Colonic mucosa (tissue), 4 donors: ENCODE data around the gene ZBTB7B. TPM values are rescaled to one million over a fixed set of nuclear protein-coding genes. Genes with fewer than 3 reads are reported as not detected.

ENCODE experiments used
- DNase-seq: peaks from one replicate; pipeline ENCODE4 v3.0.0-alpha.2; 2020
- H3K27ac ChIP-seq: fragments of 200-600 bp; one replicate; pipeline ENCODE4 v1.8.0; 2021
- H3K27me3 ChIP-seq: fragments of 200-600 bp; one replicate; pipeline ENCODE4 v1.8.0; 2021
- H3K36me3 ChIP-seq: fragments of 200-600 bp; one replicate; pipeline ENCODE4 v1.8.0; 2021
- H3K4me1 ChIP-seq: fragments of 200-600 bp; one replicate; pipeline ENCODE4 v1.8.0; 2021; ENCODE audit warnings: mild to moderate bottlenecking
- H3K4me3 ChIP-seq: fragments of 200-600 bp; one replicate; pipeline ENCODE4 v1.8.0; 2021
- H3K9ac ChIP-seq, 2 donors: one replicate each; pipeline ENCODE4 v1.7.0; 2013; ENCODE audit warnings: control low read depth in 2 of 2, low read depth in 2 of 2, low read length in 2 of 2
- H3K9me3 ChIP-seq: fragments of 200-600 bp; one replicate; pipeline ENCODE4 v1.8.0; 2021
- intact Hi-C: fragments of 100-400 bp; cut with DNase I; formaldehyde crosslinking; loops from one replicate; pipeline ENCODE4 v1.14.1; 2022
- total RNA-seq, 2 donors: library from RNA; stranded (reverse); fragmentation: NEBNext Ultra II Directional in 1 of 2; extraction: Animal tissue kit (Norgen Biotek cat#: 25700) in 1 of 2; gene quantifications; one replicate each; pipeline ENCODE4 v1.2.1, GENCODE V29; 2021
- TF ChIP-seq, protein P1 (sequence below): fragments of 200-600 bp; IDR thresholded peaks from one replicate; pipeline ENCODE4 v1.8.0; 2022; ENCODE audit warnings: antibody characterized with exemption, mild to moderate bottlenecking
- donor health status: healthy.
- donor health status: DM: no; HTN: no; CAD: no.
- donor health status: DM: no; HTN: no; CAD: no.

ZBTB7B gene
- total RNA-seq, 2 donors from 2014 or later: 185 to 205 TPM

DNA sequence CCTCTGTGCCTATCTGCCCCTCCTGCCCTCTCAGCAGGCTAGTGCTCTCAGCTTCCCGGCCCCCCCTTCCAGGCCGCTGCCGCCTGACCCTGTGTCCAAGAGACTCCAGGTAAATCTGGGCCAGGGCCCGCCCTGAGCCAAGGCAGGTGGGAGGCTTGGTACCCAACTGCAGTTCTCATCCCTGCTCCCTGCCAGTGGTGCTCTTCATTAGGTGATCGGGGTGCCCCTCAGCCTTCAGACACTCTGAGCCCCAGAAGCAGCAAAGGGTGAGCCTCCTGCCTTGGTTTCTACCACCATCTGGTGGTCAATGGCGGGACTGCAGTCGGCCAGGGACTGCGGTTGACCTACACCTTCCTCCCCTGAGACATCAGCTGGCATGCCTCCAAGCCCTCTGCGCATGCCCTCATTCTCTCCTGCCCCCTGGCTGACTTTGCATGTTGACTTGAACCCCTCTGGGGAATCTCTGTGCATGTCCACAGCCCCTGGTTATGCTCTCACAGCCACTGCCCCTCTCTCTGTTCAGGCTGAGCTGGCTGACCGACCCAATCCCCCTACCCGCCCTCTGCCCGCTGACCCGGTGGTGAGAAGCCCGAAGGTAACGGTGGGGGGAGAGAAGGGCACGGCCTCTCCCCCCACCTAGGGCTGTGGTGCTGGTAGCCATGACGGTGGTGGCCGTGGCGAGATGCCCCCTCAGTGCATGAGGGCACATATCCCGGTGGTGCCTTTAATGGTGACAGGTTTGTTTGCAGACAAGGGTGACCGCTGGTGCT, 59.0 kb downstream of the ZBTB7B start:
- peak; percentile 95 for DNase-seq
- H3K9ac ChIP-seq: peak overlapping the region in 1 of 2 donors; percentile 33
- H3K4me3 ChIP-seq: no peak overlapping the region
- peaks cover 19% of the 10 kb centered on the region for H3K4me1 ChIP-seq
- intact Hi-C loops: loop anchor here (5.0 kb wide), 1 partner anchor 154 kb away; no protein-coding TSS in a partner anchor
- H3K27ac ChIP-seq: no peak overlapping the region
- H3K27me3 ChIP-seq: no peaks in the 10 kb centered on the region
- H3K36me3 ChIP-seq: no peaks in the 10 kb centered on the region
- no peaks in the 10 kb centered on the region for H3K9me3 ChIP-seq
- TF ChIP-seq, protein P1, sequence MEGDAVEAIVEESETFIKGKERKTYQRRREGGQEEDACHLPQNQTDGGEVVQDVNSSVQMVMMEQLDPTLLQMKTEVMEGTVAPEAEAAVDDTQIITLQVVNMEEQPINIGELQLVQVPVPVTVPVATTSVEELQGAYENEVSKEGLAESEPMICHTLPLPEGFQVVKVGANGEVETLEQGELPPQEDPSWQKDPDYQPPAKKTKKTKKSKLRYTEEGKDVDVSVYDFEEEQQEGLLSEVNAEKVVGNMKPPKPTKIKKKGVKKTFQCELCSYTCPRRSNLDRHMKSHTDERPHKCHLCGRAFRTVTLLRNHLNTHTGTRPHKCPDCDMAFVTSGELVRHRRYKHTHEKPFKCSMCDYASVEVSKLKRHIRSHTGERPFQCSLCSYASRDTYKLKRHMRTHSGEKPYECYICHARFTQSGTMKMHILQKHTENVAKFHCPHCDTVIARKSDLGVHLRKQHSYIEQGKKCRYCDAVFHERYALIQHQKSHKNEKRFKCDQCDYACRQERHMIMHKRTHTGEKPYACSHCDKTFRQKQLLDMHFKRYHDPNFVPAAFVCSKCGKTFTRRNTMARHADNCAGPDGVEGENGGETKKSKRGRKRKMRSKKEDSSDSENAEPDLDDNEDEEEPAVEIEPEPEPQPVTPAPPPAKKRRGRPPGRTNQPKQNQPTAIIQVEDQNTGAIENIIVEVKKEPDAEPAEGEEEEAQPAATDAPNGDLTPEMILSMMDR: peak; percentile 99

GRCh38 chr1:155062151-155062686, 59.6 kb downstream of the ZBTB7B start:
- intact Hi-C loops: loop anchor here (5.0 kb wide), 1 partner anchor 155 kb away; no protein-coding TSS in a partner anchor
- Histone ChIP-seq H3K27ac (peak overlapping the region; percentile 88), H3K36me3 (no peaks in the 10 kb centered on the region), H3K4me1 (peaks cover 19% of the 10 kb centered on the region), H3K9me3 (no peaks in the 10 kb centered on the region), H3K9ac (peak overlapping the region; percentile 33 to 44), H3K27me3 (no peaks in the 10 kb centered on the region), H3K4me3 (peak overlapping the region; percentile 90)
- DNase-seq: peak; percentile 44
- TF ChIP-seq, protein P1: no peak

GRCh38 chr1:155062702-155063411, 60.3 kb downstream of the ZBTB7B start:
- DNase-seq: peak; percentile 89
- no peaks in the 10 kb centered on the region for H3K36me3 ChIP-seq
- TF ChIP-seq, protein P1: peak; percentile 91
- H3K9ac ChIP-seq: peak overlapping the region; percentile 44 to 83
- no peaks in the 10 kb centered on the region for H3K9me3 ChIP-seq
- H3K27ac ChIP-seq: peak overlapping the region; percentile 88
- peaks cover 19% of the 10 kb centered on the region for H3K4me1 ChIP-seq
- intact Hi-C loops: loop anchor here (1.0 to 5.0 kb wide), 2 partner anchors 21 to 156 kb away; no protein-coding TSS in a partner anchor
- H3K4me3 ChIP-seq: peak overlapping the region; percentile 90
- no peaks in the 10 kb centered on the region for H3K27me3 ChIP-seq

DNA sequence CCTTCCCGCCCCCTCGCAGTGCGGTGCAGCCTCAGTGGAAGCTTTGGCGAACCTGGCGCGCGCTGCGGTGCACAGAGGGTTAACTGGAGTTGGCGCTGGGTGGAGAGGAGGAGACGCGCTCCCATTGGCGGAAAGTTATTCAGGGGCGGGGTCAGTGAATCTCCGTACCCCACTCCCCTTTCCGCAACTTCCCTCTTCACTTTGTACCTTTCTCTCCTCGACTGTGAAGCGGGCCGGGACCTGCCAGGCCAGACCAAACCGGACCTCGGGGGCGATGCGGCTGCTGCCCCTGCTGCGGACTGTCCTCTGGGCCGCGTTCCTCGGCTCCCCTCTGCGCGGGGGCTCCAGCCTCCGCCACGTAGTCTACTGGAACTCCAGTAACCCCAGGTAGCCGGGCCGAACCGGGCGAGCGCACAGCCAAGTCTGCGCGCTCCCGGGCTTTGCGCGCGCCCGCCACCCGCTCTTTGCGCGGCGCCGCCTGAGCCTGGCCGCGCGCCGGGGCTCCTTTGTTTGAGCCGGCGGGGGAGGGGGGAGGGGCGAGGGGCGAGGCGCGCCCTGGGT, 61.0 kb downstream of the ZBTB7B start, which contains the start of gene EFNA4:
Gene EFNA4 (plus strand): TSS at position 191 of the 561 bp plus-strand sequence. CDS start 84 bp downstream, at position 275.
- TF ChIP-seq, protein P1: no peak
- H3K9me3 ChIP-seq: no peaks in the 10 kb centered on the region
- no peaks in the 10 kb centered on the region for H3K36me3 ChIP-seq
- peak; percentile 95 for DNase-seq
- peak within 1 kb of the TSS; percentile 88 for H3K27ac ChIP-seq
- no peaks in the 10 kb centered on the region for H3K27me3 ChIP-seq
- peaks cover 19% of the 10 kb centered on the region for H3K4me1 ChIP-seq
- intact Hi-C loops: loop anchor here (1.0 to 5.0 kb wide), 2 partner anchors 21 to 156 kb away; no protein-coding TSS in a partner anchor
- peak within 1 kb of the TSS; percentile 90 for H3K4me3 ChIP-seq
- H3K9ac ChIP-seq: peak within 1 kb of the TSS; percentile 81 to 83
